Muscle layer of duodenum (tissue), 2 donors: ENCODE measurements around the gene EOGT.

Experiments
- H3K27ac ChIP-seq: one replicate; pipeline ENCODE4 v1.7.0; 2013; ENCODE audit warnings: mild to moderate bottlenecking, low read length
- H3K27me3 ChIP-seq: one replicate; pipeline ENCODE4 v1.7.0; 2013; ENCODE audit warnings: low read depth, mild to moderate bottlenecking, control low read depth, low read length
- H3K36me3 ChIP-seq, 2 donors: one replicate each; pipeline ENCODE4 v1.7.0; 2013; ENCODE audit warnings: low read length in 2 of 2, control low read depth in 1 of 2, mild to moderate bottlenecking in 1 of 2; ENCODE audit not compliant: insufficient read depth in 2 of 2, control insufficient read depth in 1 of 2
- H3K4me1 ChIP-seq, 2 donors: one replicate each; pipeline ENCODE4 v1.7.0; 2013; ENCODE audit warnings: low read length in 2 of 2, mild to moderate bottlenecking in 2 of 2, control low read depth in 1 of 2, moderate library complexity in 1 of 2; ENCODE audit not compliant: insufficient read depth in 2 of 2, control insufficient read depth in 1 of 2
- H3K4me3 ChIP-seq, 2 donors: one replicate each; pipeline ENCODE4 v1.7.0; 2013; ENCODE audit warnings: low read length in 2 of 2, low read depth in 1 of 2, mild to moderate bottlenecking in 1 of 2
- H3K9me3 ChIP-seq, 2 donors: one replicate each; pipeline ENCODE4 v1.7.0; 2013; ENCODE audit warnings: low read length in 2 of 2, control low read depth in 1 of 2, mild to moderate bottlenecking in 1 of 2; ENCODE audit not compliant: control insufficient read depth in 1 of 2
- donor health status: healthy.

EOGT gene

DNA sequence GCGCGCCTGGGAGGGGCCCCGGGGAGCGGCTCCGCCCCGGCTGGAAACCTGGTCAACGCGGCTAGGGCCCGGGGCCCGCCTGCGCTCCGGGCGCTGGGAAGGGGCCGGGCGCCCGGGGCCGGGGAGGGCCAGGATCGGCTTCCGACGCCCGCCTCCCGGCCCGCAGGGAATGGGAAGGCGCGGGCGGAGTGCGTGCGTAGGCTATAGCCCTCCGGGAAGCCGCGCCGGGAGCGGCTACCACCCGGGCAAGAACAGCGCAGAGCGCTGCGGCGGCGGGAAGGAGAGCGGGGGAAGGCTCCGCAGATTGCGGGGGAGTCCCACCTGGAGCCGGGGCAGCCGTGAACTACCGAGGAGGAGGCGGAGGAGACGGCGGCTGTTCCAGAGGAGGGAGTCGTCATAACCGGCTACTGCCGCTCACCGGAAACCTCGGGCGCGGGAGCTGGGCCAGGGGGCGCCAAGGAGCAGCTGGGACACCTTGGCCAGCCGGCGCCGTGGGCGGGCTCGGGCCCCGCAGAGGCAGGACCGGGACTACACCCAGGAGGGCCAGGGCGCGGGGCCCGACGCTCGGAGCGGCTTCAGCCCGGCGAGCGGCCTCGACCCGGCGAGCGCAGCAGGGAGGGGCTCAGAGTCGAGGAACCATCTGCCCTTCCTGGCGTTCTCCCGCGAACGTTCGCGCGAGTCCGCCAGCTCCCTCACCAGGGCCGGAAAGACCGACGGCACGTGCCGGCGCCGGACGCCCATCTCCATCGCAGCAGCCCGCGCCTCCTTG lies at the start of gene EOGT:
Gene EOGT (minus strand): TSS at position 432 of the 769 bp plus-strand sequence. CDS start 3,838 bp downstream, outside the sequence.
- H3K4me1 ChIP-seq, result peaks cover 4 to 5% of the 10 kb centered on the region in 2 donors
- peak within 1 kb of the TSS; percentile 71 for H3K27ac ChIP-seq
- peaks cover 5 to 21% of the 10 kb centered on the region in 2 donors for H3K36me3 ChIP-seq
- H3K9me3 ChIP-seq, result no peaks in the 10 kb centered on the region
- H3K27me3 ChIP-seq, result no peaks in the 10 kb centered on the region
- H3K4me3 ChIP-seq, result peak within 1 kb of the TSS; percentile 66 to 72

DNA sequence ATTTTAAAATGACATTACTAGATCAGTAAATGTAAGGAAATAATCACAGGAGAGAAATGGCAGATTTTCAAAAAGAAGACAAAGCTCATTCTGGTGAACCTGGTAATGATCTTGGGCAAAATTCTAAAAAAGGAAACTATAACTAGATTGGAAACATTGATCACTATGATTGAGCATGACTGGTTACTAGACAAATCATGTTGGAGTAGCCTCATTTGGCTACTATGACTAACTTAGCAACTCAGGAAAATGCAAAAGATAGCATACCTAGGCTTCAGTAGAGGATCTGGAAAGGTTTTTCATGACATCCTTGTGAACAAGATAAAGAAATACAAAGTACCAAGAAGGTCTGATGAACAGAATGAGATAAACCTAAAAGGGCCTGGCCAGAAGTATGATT lies 46.2 kb upstream of the EOGT start:
- no peak overlapping the region for H3K27ac ChIP-seq
- no peaks in the 10 kb centered on the region for H3K9me3 ChIP-seq
- peaks cover 42 to 59% of the 10 kb centered on the region in 2 donors for H3K36me3 ChIP-seq
- no peaks in the 10 kb centered on the region for H3K27me3 ChIP-seq
- H3K4me3 ChIP-seq, result no peak overlapping the region
- no peaks in the 10 kb centered on the region for H3K4me1 ChIP-seq

DNA sequence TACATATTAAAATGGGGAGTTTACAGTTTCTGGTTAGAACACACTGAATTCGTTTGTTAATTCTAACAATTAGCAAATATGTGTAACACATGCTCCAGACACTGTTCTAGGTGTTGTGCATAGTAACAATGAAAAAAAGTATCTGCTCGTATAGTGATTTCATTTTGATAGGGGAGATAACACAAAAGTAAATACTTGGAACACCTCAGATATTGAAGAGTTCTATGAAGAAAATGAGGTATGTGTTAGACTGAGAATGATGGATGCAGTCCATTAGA lies 45.4 kb upstream of the EOGT start:
- H3K27ac ChIP-seq, result no peak overlapping the region
- no peaks in the 10 kb centered on the region for H3K4me1 ChIP-seq
- H3K36me3 ChIP-seq, result peaks cover 42 to 61% of the 10 kb centered on the region in 2 donors
- no peaks in the 10 kb centered on the region for H3K9me3 ChIP-seq
- no peak overlapping the region for H3K4me3 ChIP-seq
- H3K27me3 ChIP-seq, result no peaks in the 10 kb centered on the region

DNA sequence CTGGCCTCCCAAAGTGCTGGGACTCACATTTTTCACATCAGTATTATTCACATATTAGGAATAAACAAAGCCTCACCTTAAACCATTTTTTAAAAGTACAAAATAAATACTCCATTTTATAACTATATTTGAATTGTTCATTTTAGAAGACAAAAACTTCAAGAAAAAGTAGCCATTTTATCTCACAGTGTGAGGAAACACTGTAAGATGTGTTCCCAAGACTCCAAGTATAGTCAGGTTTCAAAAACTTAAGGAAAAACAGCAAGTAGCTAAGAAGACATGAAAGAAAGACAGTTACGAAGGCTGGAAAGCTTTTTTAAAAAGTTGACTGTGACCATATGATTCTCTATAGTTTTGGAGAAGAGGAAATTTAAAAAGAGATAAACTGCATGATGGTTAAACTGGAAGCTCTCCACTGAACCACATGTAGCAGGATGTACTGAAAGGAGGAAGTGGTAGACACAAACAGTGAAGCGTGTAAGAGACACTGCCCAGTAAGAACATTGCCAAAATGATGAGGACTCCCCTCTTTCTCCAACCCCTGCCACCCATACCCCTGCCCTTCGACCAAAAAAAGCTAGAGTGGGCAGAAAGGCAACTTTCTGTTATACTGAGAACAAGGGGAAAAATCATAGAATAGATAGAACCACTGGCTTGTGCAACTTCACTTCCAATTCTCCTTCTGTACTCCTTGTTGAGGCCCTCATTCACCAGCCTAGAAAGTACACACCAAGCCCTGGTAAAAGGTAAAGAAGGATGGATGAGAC lies 44.9 kb upstream of the EOGT start:
- Histone ChIP-seq H3K36me3 (peaks cover 46 to 61% of the 10 kb centered on the region in 2 donors), H3K4me1 (no peaks in the 10 kb centered on the region), H3K27me3 (no peaks in the 10 kb centered on the region), H3K4me3 (no peak overlapping the region), H3K9me3 (no peaks in the 10 kb centered on the region), H3K27ac (no peak overlapping the region)

DNA sequence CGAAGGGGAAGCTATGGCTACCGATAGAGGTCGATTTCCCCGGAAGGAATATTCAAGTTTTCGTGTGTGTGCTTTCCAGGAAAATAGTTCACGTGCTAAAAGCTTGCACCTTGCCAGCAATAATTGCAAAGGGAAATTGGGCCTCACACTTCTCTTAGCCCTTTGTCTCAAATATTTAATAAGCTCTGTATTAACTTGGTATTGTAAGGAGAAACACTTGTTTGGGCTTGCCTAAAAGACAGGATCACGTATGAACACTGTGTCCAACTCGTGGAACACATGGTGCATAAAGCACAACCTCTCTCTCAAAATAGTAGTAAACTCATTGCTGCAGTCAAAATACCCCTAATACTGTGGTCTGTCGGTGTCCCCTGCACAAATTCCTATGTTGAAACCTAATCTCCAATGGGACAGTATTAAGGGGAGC lies 39.0 kb upstream of the EOGT start:
- Histone ChIP-seq H3K4me1 (peaks cover 4 to 22% of the 10 kb centered on the region in 2 donors), H3K4me3 (peak overlapping the region; percentile 86 to 98), H3K27me3 (no peaks in the 10 kb centered on the region), H3K27ac (peak overlapping the region; percentile 98), H3K9me3 (no peaks in the 10 kb centered on the region), H3K36me3 (peaks cover 12 to 26% of the 10 kb centered on the region in 2 donors)

DNA sequence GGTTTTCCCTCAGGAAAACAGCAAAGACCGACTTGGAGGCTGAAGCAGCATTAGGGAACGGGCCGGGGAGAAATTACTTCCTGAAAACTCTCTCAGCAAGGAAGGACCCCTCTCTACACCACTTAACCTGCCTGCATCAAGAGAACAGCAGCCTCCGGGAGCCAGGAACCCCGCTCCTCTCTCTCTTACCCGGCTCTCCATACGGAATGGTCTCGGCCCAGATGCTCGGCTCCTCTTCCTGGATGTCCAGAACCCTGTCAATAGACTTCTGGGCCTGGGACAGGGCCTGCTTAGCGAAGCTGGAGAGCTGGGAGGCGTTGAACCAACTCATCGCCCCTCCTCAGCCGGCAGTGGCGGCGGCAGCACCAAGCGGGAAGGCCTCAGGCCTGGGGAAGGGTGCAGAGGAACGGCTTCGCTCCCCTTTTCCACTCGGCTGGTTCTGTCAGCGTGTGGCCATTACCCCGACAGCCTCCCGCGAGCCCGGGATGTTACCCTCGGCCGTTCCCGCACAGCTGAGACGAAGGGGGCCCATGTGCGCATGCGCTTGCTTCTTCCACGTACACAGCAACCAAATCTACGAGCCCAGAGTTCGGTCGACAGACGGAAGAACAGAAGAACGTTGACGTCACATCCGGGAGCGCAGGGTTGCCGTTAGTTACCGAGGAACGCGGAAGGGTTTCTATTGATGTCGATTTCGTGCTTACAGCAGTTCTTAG lies 38.4 kb upstream of the EOGT start, which contains the start of gene TMF1:
Gene TMF1 (minus strand): TSS at position 578 of the 716 bp plus-strand sequence. CDS start 247 bp downstream, at position 331.
- peaks cover 17 to 26% of the 10 kb centered on the region in 2 donors for H3K36me3 ChIP-seq
- peaks cover 4 to 22% of the 10 kb centered on the region in 2 donors for H3K4me1 ChIP-seq
- peak within 1 kb of the TSS; percentile 86 to 98 for H3K4me3 ChIP-seq
- H3K27ac ChIP-seq, result peak within 1 kb of the TSS; percentile 98
- H3K27me3 ChIP-seq, result no peaks in the 10 kb centered on the region
- H3K9me3 ChIP-seq, result no peaks in the 10 kb centered on the region

DNA sequence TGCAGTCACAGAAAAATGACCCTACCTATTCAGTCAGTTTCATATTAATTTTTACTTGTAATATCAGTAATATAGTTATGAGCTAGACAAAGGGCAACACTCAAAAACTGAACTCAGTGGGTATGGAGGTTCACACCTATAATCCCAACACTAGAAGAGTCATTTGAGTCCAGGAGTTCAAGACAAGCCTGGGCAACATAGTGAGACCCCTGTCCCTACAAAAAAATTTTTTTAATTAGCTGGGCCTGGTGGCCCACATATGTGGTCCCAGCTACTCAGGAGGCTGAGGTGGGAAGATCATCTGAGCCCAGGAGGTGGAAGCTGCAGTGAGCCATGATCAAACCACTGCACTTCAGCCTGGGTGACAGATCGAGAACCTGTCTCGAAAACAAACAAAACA lies 35.5 kb upstream of the EOGT start:
- H3K27me3 ChIP-seq, result no peaks in the 10 kb centered on the region
- H3K9me3 ChIP-seq, result no peaks in the 10 kb centered on the region
- no peak overlapping the region for H3K27ac ChIP-seq
- H3K36me3 ChIP-seq, result peaks cover 17 to 35% of the 10 kb centered on the region in 2 donors
- H3K4me1 ChIP-seq, result peaks cover 4 to 26% of the 10 kb centered on the region in 2 donors
- no peak overlapping the region for H3K4me3 ChIP-seq

DNA sequence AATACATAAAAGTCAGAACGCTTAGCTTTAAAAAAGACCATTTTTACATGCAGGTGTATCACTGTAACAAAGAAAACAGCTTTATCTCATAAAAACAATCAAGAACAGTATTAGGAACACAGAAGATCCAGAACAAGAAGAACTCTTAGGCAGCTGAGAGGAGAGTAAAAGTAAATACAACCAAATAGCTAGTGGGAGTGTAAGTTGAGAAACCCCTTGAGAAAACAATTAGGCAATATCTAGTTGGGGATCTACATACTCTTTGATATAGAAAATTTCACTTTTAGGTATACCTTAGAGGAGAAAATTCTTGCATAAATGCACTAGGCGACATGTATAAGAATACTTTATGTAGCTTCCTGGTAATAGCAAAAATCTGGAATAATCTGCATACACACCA lies 31.1 kb upstream of the EOGT start:
- no peak overlapping the region for H3K4me3 ChIP-seq
- no peaks in the 10 kb centered on the region for H3K27me3 ChIP-seq
- peaks cover 33 to 54% of the 10 kb centered on the region in 2 donors for H3K36me3 ChIP-seq
- peaks cover 0 to 15% of the 10 kb centered on the region in 2 donors for H3K4me1 ChIP-seq
- H3K9me3 ChIP-seq, result no peaks in the 10 kb centered on the region
- no peak overlapping the region for H3K27ac ChIP-seq

DNA sequence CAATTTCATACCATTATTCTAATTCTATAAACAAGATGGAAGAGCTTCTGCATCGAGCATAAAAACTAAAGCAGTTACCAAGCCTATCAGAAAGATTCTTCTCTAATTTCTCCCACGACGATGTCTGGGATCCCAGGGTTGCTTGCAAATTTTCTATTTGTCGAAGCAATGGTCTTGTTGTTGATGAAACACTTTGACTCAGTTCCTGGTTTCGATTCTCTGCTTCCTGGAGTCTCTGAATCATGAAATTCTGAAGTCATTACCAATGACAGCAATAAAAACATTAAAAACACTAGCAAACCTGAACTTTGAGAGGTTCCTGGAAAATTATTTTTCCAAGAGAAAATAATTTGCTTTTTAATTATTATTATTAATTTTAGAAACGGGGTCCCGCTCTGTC lies 20.0 kb upstream of the EOGT start:
- no peak overlapping the region for H3K27ac ChIP-seq
- H3K9me3 ChIP-seq, result no peaks in the 10 kb centered on the region
- H3K27me3 ChIP-seq, result no peaks in the 10 kb centered on the region
- H3K36me3 ChIP-seq, result peaks cover 48 to 72% of the 10 kb centered on the region in 2 donors
- no peak overlapping the region for H3K4me3 ChIP-seq
- no peaks in the 10 kb centered on the region for H3K4me1 ChIP-seq

DNA sequence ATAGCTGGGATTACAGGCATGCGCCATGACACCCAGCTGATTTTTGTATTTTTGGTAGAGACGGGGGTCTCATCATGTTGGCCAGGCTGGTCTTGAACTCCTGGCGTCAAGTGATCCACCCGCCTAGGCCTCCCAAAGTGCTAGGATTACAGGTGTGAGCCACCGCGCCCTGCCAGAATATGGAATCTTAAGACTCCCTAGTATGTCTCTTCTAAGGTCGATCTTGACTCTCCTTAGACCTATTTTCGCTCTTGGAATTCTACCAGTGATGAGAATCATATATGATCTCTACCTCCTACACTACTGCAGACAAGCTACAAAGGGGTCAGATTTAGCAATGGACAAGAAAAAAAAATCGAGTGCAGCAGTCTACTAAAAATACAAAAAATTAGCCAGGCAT lies 19.3 kb upstream of the EOGT start:
- no peaks in the 10 kb centered on the region for H3K27me3 ChIP-seq
- no peaks in the 10 kb centered on the region for H3K9me3 ChIP-seq
- H3K27ac ChIP-seq, result no peak overlapping the region
- no peaks in the 10 kb centered on the region for H3K4me1 ChIP-seq
- H3K4me3 ChIP-seq, result no peak overlapping the region
- H3K36me3 ChIP-seq, result peaks cover 48 to 72% of the 10 kb centered on the region in 2 donors

DNA sequence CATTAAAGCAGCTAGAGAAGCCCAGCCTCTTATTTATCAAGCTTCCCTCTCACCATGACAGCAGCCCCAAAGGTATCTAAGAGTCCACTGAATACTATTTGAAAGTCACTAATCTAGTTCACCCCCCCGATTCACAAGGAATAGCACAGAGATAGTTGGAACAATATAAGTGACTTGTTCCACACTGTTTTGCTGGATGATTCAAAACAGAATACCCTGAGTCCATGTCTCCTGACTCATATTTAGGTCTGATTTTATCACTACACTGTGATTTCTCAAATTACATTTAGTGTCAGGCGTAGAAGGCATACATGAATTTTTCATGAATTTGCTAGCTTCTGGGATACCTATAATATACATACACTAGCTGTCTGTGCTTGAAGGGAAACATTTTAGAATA lies 18.7 kb upstream of the EOGT start:
- Histone ChIP-seq H3K36me3 (peaks cover 51 to 71% of the 10 kb centered on the region in 2 donors), H3K4me1 (no peaks in the 10 kb centered on the region), H3K27me3 (no peaks in the 10 kb centered on the region), H3K9me3 (no peaks in the 10 kb centered on the region), H3K4me3 (no peak overlapping the region), H3K27ac (no peak overlapping the region)
